NCI-H2196 treated with DMSO at 0.1 percent for 48 hours (cell line): Measurements from ENCODE around the gene CFAP54.

Source experiments
- DNase-seq: peaks from one replicate; lab custom pipeline; 2025; ENCODE audit not compliant: unreplicated experiment; lab: John Stamatoyannopoulos, UW

Gene CFAP54

GRCh38 chr12:96879301-96879700, 389.9 kb downstream of the CFAP54 start:
- no peak for DNase-seq

- no peak for DNase-seq
Measured at GRCh38 chr12:96880220-96880619, 390.8 kb downstream of the CFAP54 start.

GRCh38 chr12:96881608-96882007, 392.2 kb downstream of the CFAP54 start:
- no peak for DNase-seq

- DNase-seq: no peak
Measured at GRCh38 chr12:96882862-96883261, 393.5 kb downstream of the CFAP54 start.

GRCh38 chr12:96883571-96883970, 394.2 kb downstream of the CFAP54 start:
- DNase-seq: no peak

GRCh38 chr12:96886998-96887677, 397.8 kb downstream of the CFAP54 start:
- no peak for DNase-seq

GRCh38 chr12:96889273-96889933, 400.0 kb downstream of the CFAP54 start:
- DNase-seq: no peak

GRCh38 chr12:96890331-96890730, 401.0 kb downstream of the CFAP54 start:
- no peak for DNase-seq

GRCh38 chr12:96892104-96892503, 402.7 kb downstream of the CFAP54 start:
- no peak for DNase-seq

- DNase-seq: no peak
Measured at GRCh38 chr12:96897421-96897820, 408.0 kb downstream of the CFAP54 start.

- no peak for DNase-seq
Measured at GRCh38 chr12:96901175-96901574, 411.8 kb downstream of the CFAP54 start.

- DNase-seq: no peak
Measured at GRCh38 chr12:96902076-96902475, 412.7 kb downstream of the CFAP54 start.

- no peak for DNase-seq
Measured at GRCh38 chr12:96906498-96906848, 417.1 kb downstream of the CFAP54 start.

- DNase-seq: peak; percentile 59
Measured at GRCh38 chr12:96906849-96907670, 417.7 kb downstream of the CFAP54 start, which contains the start of gene NEDD1. TSS of gene NEDD1 (plus strand) at chr12:96907257. CDS start at chr12:96909760, 2,503 bp downstream.

GRCh38 chr12:96907671-96908422, 418.5 kb downstream of the CFAP54 start:
- DNase-seq: no peak

GRCh38 chr12:96908423-96908675, 419.0 kb downstream of the CFAP54 start:
- DNase-seq: no peak

- DNase-seq: no peak
Measured at GRCh38 chr12:96912261-96912660, 422.9 kb downstream of the CFAP54 start.

GRCh38 chr12:96912943-96913342, 423.6 kb downstream of the CFAP54 start:
- DNase-seq: no peak

GRCh38 chr12:96919510-96920210, 430.3 kb downstream of the CFAP54 start:
- DNase-seq: no peak
